K562 (cell line): ENCODE data around the gene TSC22D2. TPM values are rescaled to one million over a fixed set of nuclear protein-coding genes. Genes with fewer than 3 reads are reported as not detected.
A peak's percentile ranks its signal among the peaks of the same experiment; 100 is the strongest.

Source experiments
- ARID1B ChIP-seq: fragments of 450-650 bp; IDR thresholded peaks from 2 replicates; pipeline ENCODE4 v1.6.1; 2016; ENCODE audit warnings: antibody characterized with exemption, mild to moderate bottlenecking, inconsistent platforms
- ARNT ChIP-seq, 2 experiments: fragments of 450-650 bp; IDR thresholded peaks; 2 replicates each; pipeline ENCODE4 v1.6.1; 2016; ENCODE audit warnings: mild to moderate bottlenecking in 1 of 2
- CEBPG ChIP-seq, 3 experiments: fragments of 200-800 bp in 1 of 3; sonication (Bioruptor generic) in 1 of 3; sonication (generic) in 1 of 3; formaldehyde crosslinking in 1 of 3; IDR thresholded peaks in 2 of 3; conservative IDR thresholded peaks in 1 of 3; 2 replicates each; pipeline versions ENCODE4 v1.6.1 to v1.8.0; 2016 to 2022; ENCODE audit warnings: missing compliant biosample characterization in 2 of 3, missing genetic modification characterization in 2 of 3, mild to moderate bottlenecking in 1 of 3, missing genetic modification reagents in 1 of 3
- CEBPZ ChIP-seq: fragments of 150-350 bp; IDR thresholded peaks from 2 replicates; pipeline ENCODE4 v1.6.1; 2014; ENCODE audit warnings: low read depth, mild to moderate bottlenecking, low read length, borderline replicate concordance
- ESRRA ChIP-seq: fragments of 450-650 bp; IDR thresholded peaks from 2 replicates; pipeline ENCODE4 v1.6.1; 2014; ENCODE audit warnings: low read depth, mild to moderate bottlenecking, moderate library complexity, borderline replicate concordance
- ESRRB ChIP-seq: fragments of 250-450 bp; sonication (Bioruptor Pico); IDR thresholded peaks from 2 replicates; pipeline ENCODE4 v1.5.0; 2020; ENCODE audit warnings: mild to moderate bottlenecking, moderate library complexity, borderline replicate concordance
- FOS ChIP-seq: IDR thresholded peaks from 3 replicates; pipeline ENCODE4 v1.6.1; 2011; ENCODE audit not compliant: insufficient read length; ENCODE audit errors: extremely low read depth
- GTF2F1 ChIP-seq: IDR thresholded peaks from 2 replicates; pipeline ENCODE4 v1.6.1; 2011; ENCODE audit warnings: low read depth, low read length, improper control_type of control experiment
- NFIX ChIP-seq: fragments of 250-450 bp; sonication (Bioruptor Pico); IDR thresholded peaks from 2 replicates; pipeline ENCODE4 v1.4.0; 2020; ENCODE audit warnings: low read depth, mild to moderate bottlenecking, moderate library complexity
- NFXL1 ChIP-seq: fragments of 450-650 bp; formaldehyde crosslinking; IDR thresholded peaks from 2 replicates; pipeline ENCODE4 v1.4.0; 2021; ENCODE audit warnings: mild to moderate bottlenecking
- PHB2 ChIP-seq: fragments of 450-650 bp; IDR thresholded peaks from 2 replicates; pipeline ENCODE4 v1.6.1; 2017; ENCODE audit warnings: low read depth
- RBM34 ChIP-seq: fragments of 200-400 bp; formaldehyde crosslinking; IDR thresholded peaks from 2 replicates; pipeline ENCODE4 v1.6.1; 2018; ENCODE audit warnings: low read length, borderline replicate concordance; ENCODE audit not compliant: insufficient read depth
- RHOXF2B ChIP-seq: fragments of 250-450 bp; sonication (Bioruptor Pico); conservative IDR thresholded peaks from 2 replicates; pipeline ENCODE4 v1.5.1; 2021
- SMAD2 ChIP-seq: fragments of 150-350 bp; IDR thresholded peaks from 2 replicates; pipeline ENCODE4 v1.6.1; 2014; ENCODE audit warnings: low read depth, mild to moderate bottlenecking, low read length
- ZBTB2 ChIP-seq: fragments of 450-650 bp; IDR thresholded peaks from 2 replicates; pipeline ENCODE4 v1.6.1; 2016; ENCODE audit warnings: antibody characterized with exemption
- ZFP1 ChIP-seq: fragments of 450-650 bp; formaldehyde crosslinking; IDR thresholded peaks from 2 replicates; pipeline ENCODE4 v1.4.0; 2020; ENCODE audit warnings: mild to moderate bottlenecking, mixed read lengths
- polyA plus RNA-seq, 8 experiments: library from polyadenylated mRNA; depleted of rRNA in 4 of 8; stranded (reverse) in 5 of 8; unstranded in 3 of 8; fragments of >200 nt; fragmentation: Nextera tagmentation in 2 of 8; fragmentation: Illumina TruSeq in 1 of 8; extraction: Ambion mirVana in 2 of 8; extraction: Trizol in 1 of 8; gene quantifications; 2 replicates each; pipeline versions ENCODE4 v1.2.1 to v1.2.3, GENCODE V29; 2011 to 2014; ENCODE audit warnings: inconsistent platforms in 1 of 8, missing spikeins in 1 of 8
- total RNA-seq, 7 experiments: library from RNA; depleted of rRNA in 6 of 7; stranded (reverse); fragments of >200 nt in 6 of 7; fragmentation: Illumina TruSeq in 2 of 7; extraction: Trizol in 2 of 7; gene quantifications; 2 replicates each; pipeline versions ENCODE4 v1.2.1 to v1.2.3, GENCODE V29; 2011 to 2021; ENCODE audit warnings: low replicate concordance in 1 of 7
- TF ChIP-seq, protein P1 (sequence below): fragments of 250-450 bp; sonication (Bioruptor Pico); IDR thresholded peaks from 2 replicates; pipeline ENCODE4 v1.4.0; 2020
- TF ChIP-seq, protein P2 (sequence below): sonication (generic); formaldehyde crosslinking; IDR thresholded peaks from 2 replicates; pipeline ENCODE4 v1.8.0; 2022; ENCODE audit warnings: mild to moderate bottlenecking, missing genetic modification reagents
- TF ChIP-seq, protein P3 (sequence below): fragments of 250-450 bp; sonication (Bioruptor Pico); IDR thresholded peaks from 2 replicates; pipeline ENCODE4 v1.8.0; 2022; ENCODE audit warnings: inconsistent platforms, mild to moderate bottlenecking, moderate library complexity, borderline replicate concordance

The TSC22D2 gene
- total and polyA plus RNA-seq, 9 of the 15 experiments (the other 6 are each of a cell fraction or from before 2014, with no cell fraction given): 5.5 to 44.0 (median 19.3) TPM

GRCh38 chr3:150408221-150409124, at the start of gene TSC22D2 (continued):
- no peak for TF ChIP-seq CEBPZ
- TF ChIP-seq, protein P1, sequence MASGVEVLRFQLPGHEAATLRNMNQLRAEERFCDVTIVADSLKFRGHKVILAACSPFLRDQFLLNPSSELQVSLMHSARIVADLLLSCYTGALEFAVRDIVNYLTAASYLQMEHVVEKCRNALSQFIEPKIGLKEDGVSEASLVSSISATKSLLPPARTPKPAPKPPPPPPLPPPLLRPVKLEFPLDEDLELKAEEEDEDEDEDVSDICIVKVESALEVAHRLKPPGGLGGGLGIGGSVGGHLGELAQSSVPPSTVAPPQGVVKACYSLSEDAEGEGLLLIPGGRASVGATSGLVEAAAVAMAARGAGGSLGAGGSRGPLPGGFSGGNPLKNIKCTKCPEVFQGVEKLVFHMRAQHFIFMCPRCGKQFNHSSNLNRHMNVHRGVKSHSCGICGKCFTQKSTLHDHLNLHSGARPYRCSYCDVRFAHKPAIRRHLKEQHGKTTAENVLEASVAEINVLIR (CRISPR knock-in tag): peak; percentile 86
- TF ChIP-seq SMAD2: no peak
- TF ChIP-seq ZFP1: no peak
- TF ChIP-seq NFIX (CRISPR knock-in tag): no peak
- TF ChIP-seq GTF2F1: peak; percentile 67
- TF ChIP-seq ESRRA: peak; percentile 19; the same call in 1 of the 2 replicates
- no peak for TF ChIP-seq RHOXF2B
- TF ChIP-seq NFXL1: no peak
- no peak for TF ChIP-seq CEBPG (CRISPR knock-in tag; IDR thresholded peaks at IDR 0.05)
- no peak for TF ChIP-seq CEBPG (tag; conservative IDR thresholded peaks at IDR 0.05 in 1 of 2, IDR thresholded peaks at IDR 0.05 in 1 of 2)
- TF ChIP-seq ARNT (IDR thresholded peaks at IDR 0.05): no peak
- TF ChIP-seq ARID1B: no peak
- TF ChIP-seq RBM34: no peak
- no peak for TF ChIP-seq ZBTB2
- TF ChIP-seq PHB2: no peak
- TF ChIP-seq, protein P2, sequence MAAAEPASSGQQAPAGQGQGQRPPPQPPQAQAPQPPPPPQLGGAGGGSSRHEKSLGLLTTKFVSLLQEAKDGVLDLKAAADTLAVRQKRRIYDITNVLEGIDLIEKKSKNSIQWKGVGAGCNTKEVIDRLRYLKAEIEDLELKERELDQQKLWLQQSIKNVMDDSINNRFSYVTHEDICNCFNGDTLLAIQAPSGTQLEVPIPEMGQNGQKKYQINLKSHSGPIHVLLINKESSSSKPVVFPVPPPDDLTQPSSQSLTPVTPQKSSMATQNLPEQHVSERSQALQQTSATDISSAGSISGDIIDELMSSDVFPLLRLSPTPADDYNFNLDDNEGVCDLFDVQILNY (CRISPR knock-in tag): 0 out of 2 replicates have a peak, but pooled peaks have one; percentile 39
- TF ChIP-seq FOS: no peak
- TF ChIP-seq ESRRB (CRISPR knock-in tag): no peak
- TF ChIP-seq, protein P3, sequence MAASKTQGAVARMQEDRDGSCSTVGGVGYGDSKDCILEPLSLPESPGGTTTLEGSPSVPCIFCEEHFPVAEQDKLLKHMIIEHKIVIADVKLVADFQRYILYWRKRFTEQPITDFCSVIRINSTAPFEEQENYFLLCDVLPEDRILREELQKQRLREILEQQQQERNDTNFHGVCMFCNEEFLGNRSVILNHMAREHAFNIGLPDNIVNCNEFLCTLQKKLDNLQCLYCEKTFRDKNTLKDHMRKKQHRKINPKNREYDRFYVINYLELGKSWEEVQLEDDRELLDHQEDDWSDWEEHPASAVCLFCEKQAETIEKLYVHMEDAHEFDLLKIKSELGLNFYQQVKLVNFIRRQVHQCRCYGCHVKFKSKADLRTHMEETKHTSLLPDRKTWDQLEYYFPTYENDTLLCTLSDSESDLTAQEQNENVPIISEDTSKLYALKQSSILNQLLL (CRISPR knock-in tag): no peak
